Naive thymus-derived CD4-positive, alpha-beta T cell (primary cell): ENCODE results near the gene NXPE3. TPM values are rescaled to one million over a fixed set of nuclear protein-coding genes. Genes with fewer than 3 reads are reported as not detected.

Experiments used
- ATAC-seq: fragments of 150-1000 bp; cut with Tn5 transposase; 2 replicates; pipeline ENCODE4 v1.10.0; 2021; ENCODE audit warnings: mild to moderate bottlenecking, moderate library complexity
- CTCF ChIA-PET: fragments of 350-600 bp; sonication (Branson Sonifier 250); formaldehyde crosslinking; loops from one replicate; lab custom pipeline; 2021; ENCODE audit warnings: antibody characterized with exemption; lab: Charles Lee
- POLR2A ChIA-PET: fragments of 350-600 bp; sonication (Branson Sonifier 250); formaldehyde crosslinking; loops from one replicate; lab custom pipeline; 2021; ENCODE audit warnings: antibody characterized with exemption, inconsistent platforms; lab: Charles Lee
- DNase-seq, 9 donors: peaks; one replicate each; pipeline versions ENCODE4 v3.0.0 to v3.0.0-alpha.2; 2020 to 2022; ENCODE audit warnings: mixed read lengths in 1 of 9
- H3K27ac ChIP-seq: one replicate; pipeline ENCODE4 v1.7.0; 2013; ENCODE audit warnings: mild to moderate bottlenecking, low read depth, low read length, moderate library complexity
- H3K27me3 ChIP-seq, 2 donors: one replicate each; pipeline ENCODE4 v1.7.0; 2013; ENCODE audit warnings: low read length in 2 of 2, mild to moderate bottlenecking in 2 of 2, moderate library complexity in 2 of 2; ENCODE audit not compliant: control insufficient read depth in 2 of 2, insufficient read depth in 2 of 2
- H3K36me3 ChIP-seq, 3 experiments: 1 replicate in 2 of 3; 2 replicates in 1 of 3; pipeline ENCODE4 v1.7.0; 2013; ENCODE audit warnings: low read length in 3 of 3, mild to moderate bottlenecking in 3 of 3, moderate library complexity in 1 of 3; ENCODE audit not compliant: insufficient read depth in 3 of 3, control insufficient read depth in 2 of 3
- H3K4me1 ChIP-seq, 2 donors: one replicate each; pipeline ENCODE4 v1.7.0; 2013; ENCODE audit warnings: low read length in 2 of 2, mild to moderate bottlenecking in 2 of 2, moderate library complexity in 1 of 2; ENCODE audit not compliant: control insufficient read depth in 2 of 2, insufficient read depth in 2 of 2
- H3K4me3 ChIP-seq: 2 replicates; pipeline ENCODE4 v1.7.0; 2013; ENCODE audit warnings: mild to moderate bottlenecking, low read length
- H3K9me3 ChIP-seq, 3 experiments: 1 replicate in 2 of 3; 2 replicates in 1 of 3; pipeline ENCODE4 v1.7.0; 2013; ENCODE audit warnings: low read length in 3 of 3; ENCODE audit not compliant: control insufficient read depth in 2 of 3
- H3K27ac Mint-ChIP-seq, 9 donors: one replicate each; pipeline ENCODE4 v1.8.0; 2020 to 2022; ENCODE audit warnings: mixed read lengths in 9 of 9, mild to moderate bottlenecking in 8 of 9, moderate library complexity in 5 of 9, inconsistent platforms in 2 of 9
- H3K27me3 Mint-ChIP-seq, 5 donors: one replicate each; pipeline ENCODE4 v1.8.0; 2021 to 2022; ENCODE audit warnings: mixed read lengths in 5 of 5, mild to moderate bottlenecking in 1 of 5
- H3K36me3 Mint-ChIP-seq, 5 donors: one replicate each; pipeline ENCODE4 v1.8.0; 2020 to 2022; ENCODE audit warnings: mixed read lengths in 5 of 5, mild to moderate bottlenecking in 3 of 5, inconsistent platforms in 1 of 5
- H3K4me1 Mint-ChIP-seq, 7 donors: one replicate each; pipeline ENCODE4 v1.8.0; 2020 to 2022; ENCODE audit warnings: mixed read lengths in 7 of 7, mild to moderate bottlenecking in 3 of 7, inconsistent platforms in 1 of 7
- H3K4me3 Mint-ChIP-seq, 10 donors: one replicate each; pipeline ENCODE4 v1.8.0; 2020 to 2022; ENCODE audit warnings: mild to moderate bottlenecking in 10 of 10, mixed read lengths in 10 of 10, moderate library complexity in 6 of 10, inconsistent platforms in 2 of 10
- H3K9me3 Mint-ChIP-seq, 11 donors: one replicate each; pipeline ENCODE4 v1.8.0; 2020 to 2022; ENCODE audit warnings: mixed read lengths in 11 of 11, mild to moderate bottlenecking in 4 of 11, inconsistent platforms in 1 of 11, moderate library complexity in 1 of 11
- intact Hi-C, 2 donors: fragments of 100-400 bp; cut with micrococcal nuclease; formaldehyde crosslinking; loops; one replicate each; pipeline ENCODE4 v1.15.1; 2023
- polyA plus RNA-seq, 2 donors: library from polyadenylated mRNA; unstranded; fragments of 300-500 nt; fragmentation: Illumina TruSeq; gene quantifications; one replicate each; pipeline ENCODE4 v1.2.3, GENCODE V29; 2021
- total RNA-seq, 6 experiments: library from RNA in 5 of 6; stranded (reverse) in 5 of 6; gene quantifications; 1 replicate in 5 of 6; 2 replicates in 1 of 6; pipeline ENCODE4 v1.2.3 and lab custom pipeline; 2021 to 2026

Gene NXPE3
- total and polyA plus RNA-seq, 7 experiments from 2014 or later = 25.9 to 71.0 (median 39.3) TPM

DNA sequence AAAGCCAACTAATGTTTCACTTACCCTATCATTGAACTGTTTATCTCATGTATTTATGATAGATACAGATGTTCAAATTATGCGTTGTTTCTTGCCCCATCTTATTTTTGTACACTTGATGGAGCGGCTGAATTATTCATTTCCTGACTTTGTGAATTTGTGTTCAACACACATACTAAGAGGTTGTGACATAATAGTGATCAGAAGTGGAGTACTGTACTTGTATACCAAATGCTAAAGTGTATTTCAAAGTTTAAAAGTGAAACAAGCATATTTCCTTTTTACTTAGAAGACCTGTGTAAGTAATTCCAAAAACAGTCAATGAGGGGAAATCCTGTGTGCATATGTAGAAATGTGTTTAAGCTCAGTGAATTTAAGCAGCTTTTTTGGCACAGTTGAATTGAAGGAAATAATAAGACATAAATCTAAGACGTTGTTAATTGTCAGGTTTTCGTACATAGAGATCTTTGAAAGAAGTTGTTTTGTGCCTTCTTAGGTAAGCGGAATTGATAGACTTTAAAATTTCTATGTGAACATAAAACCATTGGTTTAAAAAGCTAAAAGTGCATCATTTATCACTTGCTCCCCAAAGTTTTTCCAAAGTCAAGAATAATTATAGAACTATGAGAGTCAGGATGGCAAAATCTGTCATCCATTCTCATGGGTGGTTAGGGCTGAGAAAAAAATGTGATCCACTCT is 72.2 kb downstream of the NXPE3 start:
- Histone ChIP-seq H3K4me3 (peak overlapping the region; percentile 98), H3K27me3 (no peaks in the 10 kb centered on the region), H3K27ac (peak overlapping the region; percentile 100), H3K9me3 (no peaks in the 10 kb centered on the region), H3K36me3 (peaks cover 32 to 56% (median 37%) of the 10 kb centered on the region in 3 experiments), H3K4me1 (peaks cover 20 to 40% of the 10 kb centered on the region in 2 donors)
- Mint-ChIP-seq H3K27ac (peak overlapping the region; percentile 98 to 100 (median 99)), H3K27me3 (no peaks in the 10 kb centered on the region), H3K4me1 (peaks cover 43 to 70% (median 60%) of the 10 kb centered on the region in 7 donors), H3K36me3 (peaks cover 25 to 58% (median 56%) of the 10 kb centered on the region in 5 donors), H3K4me3 (peak overlapping the region; percentile 90 to 100 (median 98)), H3K9me3 (peaks cover 0 to 5% (median 0%) of the 10 kb centered on the region in 11 donors)
- ChIA-PET POLR2A (interaction anchor here (0.7 to 3.3 kb wide), 23 partner anchors 10 to 378 kb away, joined by 3 to 21 read pairs (median 4); partner anchors contain the start of genes NXPE3 and RPL24), CTCF (interaction anchor here (1.0 to 2.0 kb wide), 4 partner anchors 18 to 374 kb away, joined by 3 to 11 read pairs (median 4); no protein-coding TSS in a partner anchor)
- DNase-seq (no peak), ATAC-seq (no peak)
- intact Hi-C loops = loop anchor here (1.0 to 10.0 kb wide), 6 partner anchors 10 to 1446 kb away; partner anchors contain the start of genes LNP1 (in 1 of the 2), TOMM70 (in 1 of the 2) and ZBTB11 (in 1 of the 2)

DNA sequence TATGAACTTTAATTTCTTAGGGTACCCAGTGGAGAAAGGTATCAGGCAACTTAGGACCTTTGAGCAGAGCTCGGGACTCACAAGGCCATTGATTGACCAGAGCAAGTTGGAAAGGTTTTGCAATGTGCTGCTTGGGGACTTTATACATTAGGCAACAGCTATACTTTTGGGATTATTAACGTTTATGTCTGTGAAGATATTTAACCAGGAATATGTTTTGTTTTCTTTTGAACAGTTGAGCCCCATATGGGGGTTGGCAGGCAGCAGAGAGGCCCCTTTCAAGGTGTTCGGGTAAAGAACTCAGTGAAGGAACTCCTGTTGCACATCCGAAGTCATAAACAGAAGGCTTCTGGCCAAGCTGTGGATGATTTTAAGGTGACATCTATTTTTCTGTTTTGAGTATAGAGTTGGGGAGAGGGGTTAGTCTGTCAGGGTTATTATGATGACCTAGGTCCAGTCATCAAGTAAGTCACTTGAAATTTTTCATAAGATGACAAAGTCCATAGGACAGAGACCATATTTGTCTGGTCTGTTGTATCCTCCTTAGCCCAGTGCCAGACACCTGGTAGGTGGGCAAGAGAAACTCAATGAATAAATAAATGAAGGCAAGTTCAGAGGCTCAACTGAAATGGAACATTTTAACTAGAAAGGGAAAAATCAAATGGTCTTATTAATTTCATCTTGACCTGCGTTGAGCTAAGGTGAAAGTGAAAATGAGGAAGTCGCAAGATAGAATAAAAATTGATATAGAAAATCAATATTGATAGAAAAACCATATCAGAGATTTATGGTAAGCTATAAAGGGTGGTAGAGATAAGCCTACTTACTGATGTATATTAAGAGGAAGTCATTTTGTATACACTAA is 73.1 kb downstream of the NXPE3 start:
- peak in 1 of 9 donors; percentile 6 for DNase-seq
- Mint-ChIP-seq H3K27me3 (no peaks in the 10 kb centered on the region), H3K36me3 (peaks cover 26 to 65% (median 60%) of the 10 kb centered on the region in 5 donors), H3K4me3 (peak overlapping the region; percentile 90 to 100 (median 98)), H3K27ac (peak overlapping the region; percentile 98 to 100 (median 99)), H3K9me3 (peaks cover 0 to 5% (median 0%) of the 10 kb centered on the region in 11 donors), H3K4me1 (peaks cover 43 to 77% (median 67%) of the 10 kb centered on the region in 7 donors)
- Histone ChIP-seq H3K27me3 (no peaks in the 10 kb centered on the region), H3K9me3 (no peaks in the 10 kb centered on the region), H3K4me1 (peaks cover 20 to 47% of the 10 kb centered on the region in 2 donors), H3K36me3 (peaks cover 39 to 65% (median 46%) of the 10 kb centered on the region in 3 experiments), H3K4me3 (peak overlapping the region; percentile 98), H3K27ac (peak overlapping the region; percentile 100)
- ChIA-PET CTCF (interaction anchor here (0.6 to 2.0 kb wide), 5 partner anchors 17 to 373 kb away, joined by 3 to 11 read pairs (median 4); no protein-coding TSS in a partner anchor), POLR2A (interaction anchor here (0.7 to 3.3 kb wide), 25 partner anchors 9 to 377 kb away, joined by 3 to 21 read pairs (median 4); partner anchors contain the start of genes NXPE3 and RPL24)
- ATAC-seq = no peak
- intact Hi-C loops = loop anchor here (1.0 to 10.0 kb wide), 7 partner anchors 9 to 1447 kb away; partner anchors contain the start of genes LNP1 (in 1 of the 2), TOMM70 (in 1 of the 2) and ZBTB11 (in 1 of the 2)

DNA sequence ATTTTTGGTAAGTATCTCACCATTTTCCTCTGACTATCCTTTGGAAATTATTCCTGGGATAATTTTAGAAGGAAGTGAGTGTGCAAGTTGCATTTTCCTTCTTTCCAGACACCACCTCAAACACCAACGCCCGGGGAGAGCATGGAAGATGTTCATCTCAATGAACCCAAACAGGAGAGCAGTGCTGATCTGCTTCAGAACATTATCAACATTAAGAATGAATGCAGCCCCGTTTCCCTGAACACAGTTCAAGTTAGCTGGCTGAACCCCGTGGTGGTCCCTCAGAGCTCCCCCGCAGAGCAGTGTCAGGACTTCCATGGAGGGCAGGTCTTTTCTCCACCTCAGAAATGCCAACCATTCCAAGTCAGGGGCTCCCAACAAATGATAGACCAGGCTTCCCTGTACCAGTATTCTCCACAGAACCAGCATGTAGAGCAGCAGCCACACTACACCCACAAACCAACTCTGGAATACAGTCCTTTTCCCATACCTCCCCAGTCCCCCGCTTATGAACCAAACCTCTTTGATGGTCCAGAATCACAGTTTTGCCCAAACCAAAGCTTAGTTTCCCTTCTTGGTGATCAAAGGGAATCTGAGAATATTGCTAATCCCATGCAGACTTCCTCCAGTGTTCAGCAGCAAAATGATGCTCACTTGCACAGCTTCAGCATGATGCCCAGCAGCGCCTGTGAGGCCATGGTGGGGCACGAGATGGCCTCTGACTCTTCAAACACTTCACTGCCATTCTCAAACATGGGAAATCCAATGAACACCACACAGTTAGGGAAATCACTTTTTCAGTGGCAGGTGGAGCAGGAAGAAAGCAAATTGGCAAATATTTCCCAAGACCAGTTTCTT is 74.2 kb downstream of the NXPE3 start:
- no peak overlapping the region for H3K4me3 ChIP-seq
- Mint-ChIP-seq H3K27ac (peak overlapping the region; percentile 42 to 100 (median 99)), H3K36me3 (peaks cover 32 to 76% (median 71%) of the 10 kb centered on the region in 5 donors), H3K9me3 (peaks cover 0 to 5% (median 0%) of the 10 kb centered on the region in 11 donors), H3K4me3 (peak overlapping the region; percentile 36 to 100 (median 90)), H3K27me3 (no peaks in the 10 kb centered on the region), H3K4me1 (peaks cover 43 to 80% (median 73%) of the 10 kb centered on the region in 7 donors)
- peaks cover 20 to 52% of the 10 kb centered on the region in 2 donors for H3K4me1 ChIP-seq
- CTCF ChIA-PET = interaction anchor here (2.0 kb wide), 1 partner anchor 372 kb away, joined by 11 read pairs; no protein-coding TSS in a partner anchor
- no peaks in the 10 kb centered on the region for H3K9me3 ChIP-seq
- H3K27me3 ChIP-seq = no peaks in the 10 kb centered on the region
- peak overlapping the region; percentile 100 for H3K27ac ChIP-seq
- DNase-seq = peak in 1 of 9 donors; percentile 4
- POLR2A ChIA-PET = interaction anchor here (0.6 to 3.3 kb wide), 9 partner anchors 11 to 372 kb away, joined by 3 to 21 read pairs (median 3); partner anchors contain the start of gene RPL24
- intact Hi-C loops = loop anchor here in 1 of 2 donors (1.0 to 10.0 kb wide), 2 partner anchors 372 to 1448 kb away; partner anchors contain the start of genes LNP1 and TOMM70
- peaks cover 47 to 76% (median 54%) of the 10 kb centered on the region in 3 experiments for H3K36me3 ChIP-seq
- ATAC-seq = no peak

DNA sequence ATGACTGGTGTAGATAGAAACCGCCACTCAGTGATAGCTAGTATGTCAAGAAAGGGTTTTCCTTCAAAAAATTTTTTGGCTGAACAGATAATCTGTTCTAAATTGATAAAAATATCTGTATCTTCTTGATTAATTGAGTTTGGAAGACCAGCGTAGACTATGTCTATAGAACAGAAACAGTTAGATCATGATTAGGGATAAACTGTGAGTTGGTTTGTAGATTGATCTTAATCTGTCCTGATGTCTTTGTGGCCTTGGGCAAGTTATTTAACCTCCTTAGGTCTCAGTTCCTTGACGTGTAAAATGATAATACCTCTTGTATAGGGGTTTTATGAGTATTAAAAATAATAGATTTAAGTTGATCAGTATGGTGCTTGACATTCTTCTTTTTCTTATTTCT is 75.0 kb downstream of the NXPE3 start:
- H3K27ac ChIP-seq = peak overlapping the region; percentile 43
- Mint-ChIP-seq H3K27ac (peak overlapping the region in 8 of 9 donors; percentile 8 to 100 (median 92)), H3K4me3 (peak overlapping the region in 7 of 10 donors; percentile 47 to 100 (median 94)), H3K9me3 (peaks cover 0 to 5% (median 0%) of the 10 kb centered on the region in 11 donors), H3K36me3 (peaks cover 39 to 84% (median 79%) of the 10 kb centered on the region in 5 donors), H3K27me3 (no peaks in the 10 kb centered on the region), H3K4me1 (peaks cover 42 to 82% (median 75%) of the 10 kb centered on the region in 7 donors)
- peaks cover 20 to 52% of the 10 kb centered on the region in 2 donors for H3K4me1 ChIP-seq
- ChIA-PET POLR2A (interaction anchor here (0.6 to 3.3 kb wide), 4 partner anchors 13 to 371 kb away, joined by 3 to 21 read pairs (median 3); no protein-coding TSS in a partner anchor), CTCF (interaction anchor here (0.8 kb wide), 1 partner anchor 371 kb away, joined by 3 read pairs; no protein-coding TSS in a partner anchor)
- no peaks in the 10 kb centered on the region for H3K9me3 ChIP-seq
- no peak for ATAC-seq
- DNase-seq = no peak
- no peak overlapping the region for H3K4me3 ChIP-seq
- peaks cover 52 to 84% (median 58%) of the 10 kb centered on the region in 3 experiments for H3K36me3 ChIP-seq
- no peaks in the 10 kb centered on the region for H3K27me3 ChIP-seq
- intact Hi-C loops = loop anchor here in 1 of 2 donors (10.0 kb wide), 1 partner anchor 1449 kb away; the partner anchor contains the start of genes LNP1 and TOMM70
